ENCODE measurements around the gene PKMYT1. TPM values are rescaled to one million over a fixed set of nuclear protein-coding genes. Genes with fewer than 3 reads are reported as not detected.

Gene PKMYT1
- total RNA-seq, 2 experiments from 2014 or later, result 0.47 to 0.60 TPM

GRCh38 chr16:3014971-3015370 is 34.7 kb upstream of the PKMYT1 start:
- Histone ChIP-seq H3K36me3 (ENCODE audit: insufficient read depth, low read length) (no peaks in the 10 kb centered on the region), H3K9me3 (ENCODE audit: control insufficient read depth in 1 of 2, insufficient read depth in 1 of 2, low read length in 2 of 2) (peaks cover 0 to 7% of the 10 kb centered on the region in 2 experiments), H3K4me3 (ENCODE audit: low read length) (no peak overlapping the region), H3K4me1 (ENCODE audit: insufficient read depth, low read length) (peaks cover 34% of the 10 kb centered on the region), H3K27me3 (ENCODE audit: control insufficient read depth in 1 of 2, insufficient read depth in 2 of 2, low read length in 2 of 2) (peaks cover 10 to 12% of the 10 kb centered on the region in 2 experiments), H3K27ac (ENCODE audit: low read depth in 1 of 2, low read length in 2 of 2) (no peak overlapping the region)
- Mint-ChIP-seq H3K4me1 (ENCODE audit: low read depth) (peaks cover 8% of the 10 kb centered on the region), H3K9me3 (no peaks in the 10 kb centered on the region), H3K4me3 (no peak overlapping the region), H3K36me3 (ENCODE audit: low read depth) (no peaks in the 10 kb centered on the region), H3K27me3 (peaks cover 18% of the 10 kb centered on the region), H3K27ac (no peak overlapping the region)
- no peak for TF ChIP-seq CTCF (IDR thresholded peaks at IDR 0.05)
- no peak for ATAC-seq (ENCODE audit: poor library complexity)
- no peak for DNase-seq
- ChIA-PET CTCF (interaction anchor here (1.0 kb wide), 1 partner anchor 17 kb away, joined by 4 read pairs; no protein-coding TSS in a partner anchor), POLR2A (no interaction called here)
- intact Hi-C loops (cut with DNase I, micrococcal nuclease), result no loop called here

GRCh38 chr16:3013998-3014690 is 33.9 kb upstream of the PKMYT1 start:
- no peak overlapping the region for H3K4me3 Mint-ChIP-seq
- Histone ChIP-seq H3K27me3 (ENCODE audit: control insufficient read depth in 1 of 2, insufficient read depth in 2 of 2, low read length in 2 of 2) (peaks cover 10 to 12% of the 10 kb centered on the region in 2 experiments), H3K4me1 (ENCODE audit: insufficient read depth, low read length) (peaks cover 30% of the 10 kb centered on the region), H3K36me3 (ENCODE audit: insufficient read depth, low read length) (no peaks in the 10 kb centered on the region), H3K4me3 (ENCODE audit: low read length) (no peak overlapping the region), H3K9me3 (ENCODE audit: control insufficient read depth in 1 of 2, insufficient read depth in 1 of 2, low read length in 2 of 2) (peaks cover 0 to 10% of the 10 kb centered on the region in 2 experiments), H3K27ac (ENCODE audit: low read depth in 1 of 2, low read length in 2 of 2) (no peak overlapping the region)
- no peaks in the 10 kb centered on the region for H3K36me3 Mint-ChIP-seq (ENCODE audit: low read depth)
- TF ChIP-seq CTCF (IDR thresholded peaks at IDR 0.05), result no peak
- no peaks in the 10 kb centered on the region for H3K9me3 Mint-ChIP-seq
- peaks cover 18% of the 10 kb centered on the region for H3K27me3 Mint-ChIP-seq
- no peak overlapping the region for H3K27ac Mint-ChIP-seq
- intact Hi-C loops (cut with DNase I, micrococcal nuclease), result no loop called here
- peaks cover 4% of the 10 kb centered on the region for H3K4me1 Mint-ChIP-seq (ENCODE audit: low read depth)
- DNase-seq, result no peak
- no peak for ATAC-seq (ENCODE audit: poor library complexity)
- ChIA-PET POLR2A (no interaction called here), CTCF (no interaction called here)

- Mint-ChIP-seq H3K4me1 (ENCODE audit: low read depth) (peaks cover 7% of the 10 kb centered on the region), H3K27ac (no peak overlapping the region), H3K4me3 (no peak overlapping the region), H3K36me3 (ENCODE audit: low read depth) (no peaks in the 10 kb centered on the region), H3K27me3 (peaks cover 18% of the 10 kb centered on the region), H3K9me3 (no peaks in the 10 kb centered on the region)
- DNase-seq (no peak), ATAC-seq (ENCODE audit: poor library complexity) (no peak)
- Histone ChIP-seq H3K27ac (ENCODE audit: low read depth in 1 of 2, low read length in 2 of 2) (no peak overlapping the region), H3K36me3 (ENCODE audit: insufficient read depth, low read length) (no peaks in the 10 kb centered on the region), H3K27me3 (ENCODE audit: control insufficient read depth in 1 of 2, insufficient read depth in 2 of 2, low read length in 2 of 2) (peaks cover 10 to 12% of the 10 kb centered on the region in 2 experiments), H3K4me1 (ENCODE audit: insufficient read depth, low read length) (peaks cover 35% of the 10 kb centered on the region), H3K9me3 (ENCODE audit: control insufficient read depth in 1 of 2, insufficient read depth in 1 of 2, low read length in 2 of 2) (peaks cover 0 to 10% of the 10 kb centered on the region in 2 experiments), H3K4me3 (ENCODE audit: low read length) (no peak overlapping the region)
- ChIA-PET POLR2A (no interaction called here), CTCF (no interaction called here)
- intact Hi-C loops (cut with DNase I, micrococcal nuclease), result no loop called here
- no peak for TF ChIP-seq CTCF (IDR thresholded peaks at IDR 0.05)
These were observed 33.3 kb upstream of the PKMYT1 start for GRCh38 chr16:3013491-3013951.
